GM21423 (cell line): ENCODE data around the gene AKAP14.
"Not testable (repeated sequence)": the region's sequence is repeated elsewhere in the genome, so short reads cannot be mapped to it uniquely, and the experiment has no call there.

Source experiments
- ATAC-seq: cut with Tn5 transposase; IDR thresholded peaks from one replicate; pipeline ENCODE4 v1.9.1; 2021; ENCODE audit warnings: mild to moderate bottlenecking, moderate library complexity; ENCODE audit not compliant: unreplicated experiment

Gene AKAP14

GRCh38 chrX:119919835-119920585, 24.3 kb downstream of the AKAP14 start:
- no peak for ATAC-seq

- ATAC-seq = not testable (repeated sequence)
Measured at GRCh38 chrX:119922391-119922790, 26.7 kb downstream of the AKAP14 start.

- no peak for ATAC-seq
Measured at GRCh38 chrX:119935215-119935874, 39.7 kb downstream of the AKAP14 start.

- no peak for ATAC-seq
Measured at GRCh38 chrX:119941336-119941735, 45.6 kb downstream of the AKAP14 start.

- no peak for ATAC-seq
Measured at GRCh38 chrX:119942173-119942819, 46.6 kb downstream of the AKAP14 start.

GRCh38 chrX:119942831-119943184, 47.1 kb downstream of the AKAP14 start:
- peak; percentile 15 for ATAC-seq

GRCh38 chrX:119943185-119943988, 47.7 kb downstream of the AKAP14 start, which contains the start of gene NKAP:
NKAP (minus strand) TSS chrX:119943751; CDS start chrX:119943605, 146 bp downstream.
- peak; percentile 80 for ATAC-seq

GRCh38 chrX:119945481-119945880, 49.8 kb downstream of the AKAP14 start:
- ATAC-seq = no peak

GRCh38 chrX:119948381-119948780, 52.7 kb downstream of the AKAP14 start:
- ATAC-seq = no peak

- no peak for ATAC-seq
Measured at GRCh38 chrX:119954374-119954773, 58.7 kb downstream of the AKAP14 start.

- not testable (repeated sequence) for ATAC-seq
Measured at GRCh38 chrX:119955807-119956570, 60.3 kb downstream of the AKAP14 start.

- ATAC-seq = no peak
Measured at GRCh38 chrX:119960625-119961024, 64.9 kb downstream of the AKAP14 start.

GRCh38 chrX:119966837-119967236, 71.1 kb downstream of the AKAP14 start:
- ATAC-seq = not testable (repeated sequence)
